ENCODE results near the gene PRKAG1. TPM values are rescaled to one million over a fixed set of nuclear protein-coding genes. Genes with fewer than 3 reads are reported as not detected.

PRKAG1 gene
- total and polyA plus RNA-seq, 7 donors, result 49.5 to 105 (median 75.1) TPM

GRCh38 chr12:49038291-49038955, 19.8 kb upstream of the PRKAG1 start:
- Histone ChIP-seq H3K27me3 (ENCODE audit: insufficient read depth in 3 of 3, low read length in 2 of 3) (no peaks in the 10 kb centered on the region), H3K27ac (no peak overlapping the region), H3K4me3 (no peak overlapping the region), H3K9me3 (no peaks in the 10 kb centered on the region), H3K4me1 (no peaks in the 10 kb centered on the region), H3K36me3 (ENCODE audit: insufficient read depth in 1 of 2, low read depth in 1 of 2) (peaks cover 11 to 98% of the 10 kb centered on the region in 2 donors)
- no peak for TF ChIP-seq CTCF (IDR thresholded peaks at IDR 0.05)
- no peak for ATAC-seq
- 82 to 93% (median 85%) methylated on average over 19 to 20 of the region's 20 CpGs for WGBS, 3 donors
- intact Hi-C loops (cut with DNase I), result no loop called here
- no peak for DNase-seq

- Histone ChIP-seq H3K27ac (no peak overlapping the region), H3K9me3 (no peaks in the 10 kb centered on the region), H3K36me3 (ENCODE audit: insufficient read depth in 1 of 2, low read depth in 1 of 2) (peaks cover 9 to 98% of the 10 kb centered on the region in 2 donors), H3K27me3 (ENCODE audit: insufficient read depth in 3 of 3, low read length in 2 of 3) (no peaks in the 10 kb centered on the region), H3K4me1 (no peaks in the 10 kb centered on the region), H3K4me3 (no peak overlapping the region)
- 83 to 91% (median 84%) methylated on average over 7 of the region's 7 CpGs for WGBS, 3 donors
- no peak for TF ChIP-seq CTCF (IDR thresholded peaks at IDR 0.05)
- DNase-seq, result no peak
- intact Hi-C loops (cut with DNase I), result no loop called here
- ATAC-seq, result no peak
These were observed 19.3 kb upstream of the PRKAG1 start for GRCh38 chr12:49037947-49038237.

- Histone ChIP-seq H3K4me1 (no peaks in the 10 kb centered on the region), H3K4me3 (no peak overlapping the region), H3K27me3 (ENCODE audit: insufficient read depth in 3 of 3, low read length in 2 of 3) (no peaks in the 10 kb centered on the region), H3K9me3 (no peaks in the 10 kb centered on the region), H3K36me3 (ENCODE audit: insufficient read depth in 1 of 2, low read depth in 1 of 2) (peaks cover 8 to 98% of the 10 kb centered on the region in 2 donors), H3K27ac (no peak overlapping the region)
- ATAC-seq (no peak), DNase-seq (no peak)
- intact Hi-C loops (cut with DNase I), result no loop called here
- WGBS, 3 donors, result 80 to 84% (median 84%) methylated on average over 9 of the region's 9 CpGs
- TF ChIP-seq CTCF (IDR thresholded peaks at IDR 0.05), result no peak
These were observed 18.8 kb upstream of the PRKAG1 start for GRCh38 chr12:49037111-49037946.

- no peak for TF ChIP-seq CTCF (IDR thresholded peaks at IDR 0.05)
- intact Hi-C loops (cut with DNase I), result no loop called here
- ATAC-seq, result no peak
- no peak overlapping the region for H3K4me3 ChIP-seq
- H3K27ac ChIP-seq, result no peak overlapping the region
- H3K4me1 ChIP-seq, result no peaks in the 10 kb centered on the region
- H3K36me3 ChIP-seq (ENCODE audit: insufficient read depth in 1 of 2, low read depth in 1 of 2), result peaks cover 8 to 98% of the 10 kb centered on the region in 2 donors
- H3K27me3 ChIP-seq (ENCODE audit: insufficient read depth in 3 of 3, low read length in 2 of 3), result no peaks in the 10 kb centered on the region
- DNase-seq, result no peak
- 81 to 94% (median 85%) methylated on average over 4 of the region's 4 CpGs for WGBS, 3 donors
- no peaks in the 10 kb centered on the region for H3K9me3 ChIP-seq
These were observed 17.5 kb upstream of the PRKAG1 start for GRCh38 chr12:49036029-49036428.
